Vagina (tissue), 2 donors: ENCODE data around the gene IFNGR2. TPM values are rescaled to one million over a fixed set of nuclear protein-coding genes. Genes with fewer than 3 reads are reported as not detected.
A peak's percentile ranks its signal among the peaks of the same experiment; 100 is the strongest.

Experiments used
- DNase-seq, 2 donors: peaks; one replicate each; pipeline ENCODE4 v3.0.0-alpha.2; 2017; ENCODE audit errors: extremely low spot score in 2 of 2
- H3K27ac ChIP-seq: fragments of 200-600 bp; sonication (generic); one replicate; pipeline ENCODE4 v1.5.1; 2019
- H3K27me3 ChIP-seq: fragments of 200-600 bp; sonication (generic); one replicate; pipeline ENCODE4 v1.5.1; 2019
- H3K36me3 ChIP-seq, 2 donors: fragments of 200-600 bp; sonication (generic); one replicate each; pipeline ENCODE4 v1.5.1; 2017 to 2019
- H3K4me1 ChIP-seq: fragments of 200-600 bp; sonication (generic); one replicate; pipeline ENCODE4 v1.5.1; 2019
- H3K4me3 ChIP-seq, 2 donors: fragments of 200-600 bp; sonication (generic); 1 replicate in 1 of 2; 2 replicates in 1 of 2; pipeline ENCODE4 v1.5.1; 2016 to 2019
- H3K9me3 ChIP-seq: fragments of 200-600 bp; sonication (generic); one replicate; pipeline ENCODE4 v1.5.1; 2019
- POLR2A ChIP-seq, 2 donors: fragments of 450-650 bp; IDR thresholded peaks; one replicate each; pipeline ENCODE4 v1.6.1; 2017; ENCODE audit warnings: antibody characterized with exemption in 2 of 2, mild to moderate bottlenecking in 2 of 2, moderate library complexity in 2 of 2
- POLR2AphosphoS5 ChIP-seq, 2 donors: sonication (generic); formaldehyde crosslinking; IDR thresholded peaks; one replicate each; pipeline ENCODE4 v1.9.0; 2017; ENCODE audit warnings: antibody characterized with exemption in 2 of 2, mild to moderate bottlenecking in 2 of 2, low read depth in 1 of 2; ENCODE audit not compliant: insufficient read depth in 1 of 2
- intact Hi-C: fragments of 100-400 bp; cut with DNase I; formaldehyde crosslinking; loops from one replicate; pipeline ENCODE4 v1.15.1; 2023
- total RNA-seq: library from RNA; depleted of rRNA; stranded (reverse); fragments of >200 nt; gene quantifications from one replicate; pipeline ENCODE4 v1.2.3, GENCODE V29; 2016
- TF ChIP-seq, protein P1 (sequence below), 3 experiments: fragments of 450-650 bp in 2 of 3; fragments of 200-600 bp in 1 of 3; sonication (generic) in 1 of 3; IDR thresholded peaks; one replicate each; pipeline ENCODE4 v1.5.1; 2017 to 2019; ENCODE audit warnings: antibody characterized with exemption in 3 of 3, mild to moderate bottlenecking in 2 of 3, moderate library complexity in 2 of 3

The IFNGR2 gene
- total RNA-seq, 1 donor from 2014 or later: 89.6 TPM

DNA sequence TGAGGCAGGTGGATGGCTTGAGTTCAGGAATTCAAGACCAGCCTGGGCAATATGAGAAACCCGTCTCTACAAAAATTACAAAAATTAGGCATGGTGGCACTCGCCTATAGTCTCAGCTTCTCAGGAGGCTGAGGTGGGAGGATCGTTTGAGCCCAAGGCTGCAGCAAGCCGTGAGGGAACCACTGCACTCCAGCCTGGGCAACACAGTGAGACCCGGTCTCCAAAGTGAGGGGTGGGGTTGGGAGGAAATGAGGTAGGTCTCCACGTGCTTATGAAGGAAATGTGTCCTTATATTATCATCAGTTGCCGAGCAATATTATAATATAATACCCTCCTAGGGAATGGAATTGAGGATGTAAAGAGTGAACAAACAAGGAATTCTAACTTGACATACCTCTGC lies 73.9 kb downstream of the IFNGR2 start:
- intact Hi-C loops: no loop called here
- H3K27ac ChIP-seq: no peak overlapping the region

DNA sequence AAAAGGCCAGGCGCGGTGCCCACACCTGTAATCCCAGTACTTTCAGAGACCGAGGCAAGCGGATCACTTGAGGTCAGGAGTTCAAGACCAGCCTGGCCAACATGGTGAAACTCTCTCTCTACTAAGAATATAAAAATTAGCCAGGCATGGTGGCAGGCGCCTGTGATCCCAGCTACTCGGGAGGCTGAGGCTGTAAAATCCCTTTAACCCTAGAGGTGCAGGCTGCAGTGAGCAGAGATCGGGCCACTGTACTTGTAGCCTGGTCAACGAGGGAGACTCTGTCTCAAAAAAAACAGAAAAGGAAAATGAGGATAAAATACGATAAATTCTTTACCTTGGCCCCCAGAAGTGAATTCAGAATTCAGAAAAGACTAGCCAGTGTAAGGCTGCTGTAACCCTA lies 75.0 kb downstream of the IFNGR2 start:
- intact Hi-C loops: no loop called here
- Histone ChIP-seq H3K27ac (peak overlapping the region; percentile 3), H3K4me3 (peak overlapping the region; percentile 66 to 87)

More for the DNA sequence above, 73.9 kb downstream of the IFNGR2 start:
- Histone ChIP-seq H3K4me3 (no peak overlapping the region), H3K36me3 (no peaks in the 10 kb centered on the region), H3K4me1 (peaks cover 22% of the 10 kb centered on the region), H3K9me3 (no peaks in the 10 kb centered on the region), H3K27me3 (no peaks in the 10 kb centered on the region)
- no peak for DNase-seq
- TF ChIP-seq POLR2AphosphoS5 (IDR thresholded peaks at IDR 0.05; ENCODE audit: insufficient read depth in 1 of 2, low read depth in 1 of 2) (no peak), POLR2A (IDR thresholded peaks at IDR 0.05) (no peak)
- TF ChIP-seq, protein P1, sequence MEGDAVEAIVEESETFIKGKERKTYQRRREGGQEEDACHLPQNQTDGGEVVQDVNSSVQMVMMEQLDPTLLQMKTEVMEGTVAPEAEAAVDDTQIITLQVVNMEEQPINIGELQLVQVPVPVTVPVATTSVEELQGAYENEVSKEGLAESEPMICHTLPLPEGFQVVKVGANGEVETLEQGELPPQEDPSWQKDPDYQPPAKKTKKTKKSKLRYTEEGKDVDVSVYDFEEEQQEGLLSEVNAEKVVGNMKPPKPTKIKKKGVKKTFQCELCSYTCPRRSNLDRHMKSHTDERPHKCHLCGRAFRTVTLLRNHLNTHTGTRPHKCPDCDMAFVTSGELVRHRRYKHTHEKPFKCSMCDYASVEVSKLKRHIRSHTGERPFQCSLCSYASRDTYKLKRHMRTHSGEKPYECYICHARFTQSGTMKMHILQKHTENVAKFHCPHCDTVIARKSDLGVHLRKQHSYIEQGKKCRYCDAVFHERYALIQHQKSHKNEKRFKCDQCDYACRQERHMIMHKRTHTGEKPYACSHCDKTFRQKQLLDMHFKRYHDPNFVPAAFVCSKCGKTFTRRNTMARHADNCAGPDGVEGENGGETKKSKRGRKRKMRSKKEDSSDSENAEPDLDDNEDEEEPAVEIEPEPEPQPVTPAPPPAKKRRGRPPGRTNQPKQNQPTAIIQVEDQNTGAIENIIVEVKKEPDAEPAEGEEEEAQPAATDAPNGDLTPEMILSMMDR (IDR thresholded peaks at IDR 0.05): no peak

DNA sequence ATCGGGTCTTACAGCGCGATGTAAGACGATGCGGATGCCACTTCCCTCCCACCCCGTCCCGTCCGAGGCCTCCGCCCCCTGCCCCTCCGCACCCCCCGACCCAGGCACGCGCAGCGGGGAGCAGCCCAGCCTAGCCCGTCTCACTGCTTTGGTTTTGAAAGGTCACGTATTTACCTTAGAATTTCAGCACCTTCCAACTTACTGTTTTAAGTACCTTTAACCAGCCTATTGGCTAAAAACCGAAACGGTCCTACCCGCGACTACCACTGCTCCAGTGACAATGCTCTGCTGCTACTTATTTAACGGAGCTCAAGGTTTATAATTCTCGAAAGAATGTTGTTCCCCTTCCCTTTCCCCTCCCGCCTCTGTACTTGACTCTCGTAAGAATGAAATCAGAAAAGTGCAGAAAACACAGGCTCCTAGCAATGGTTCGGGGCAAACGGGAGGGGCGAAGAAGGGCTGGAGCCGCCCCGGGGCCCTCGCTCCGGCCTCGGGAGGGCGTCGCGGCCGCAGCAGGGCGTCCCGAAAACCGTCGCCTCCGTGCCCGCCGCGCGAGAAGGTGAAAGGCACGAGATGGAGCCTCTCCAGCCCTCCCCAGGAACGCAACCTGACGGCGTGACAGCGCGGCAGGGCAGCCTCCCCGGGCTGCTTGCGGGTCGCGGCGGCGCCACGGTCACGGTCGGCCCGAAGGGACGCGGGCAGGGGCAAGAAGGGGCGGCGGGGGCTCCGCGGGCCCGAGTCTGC lies 75.9 kb downstream of the IFNGR2 start:
- DNase-seq: no peak
- TF ChIP-seq, protein P1 (IDR thresholded peaks at IDR 0.05): no peak
- TF ChIP-seq POLR2AphosphoS5 (IDR thresholded peaks at IDR 0.05; ENCODE audit: insufficient read depth in 1 of 2, low read depth in 1 of 2) (no peak), POLR2A (IDR thresholded peaks at IDR 0.05) (no peak)
- H3K4me1 ChIP-seq: peaks cover 22% of the 10 kb centered on the region
- intact Hi-C loops: loop anchor here (1.0 kb wide), 1 partner anchor 64 kb away; the partner anchor contains the start of gene SON
- no peaks in the 10 kb centered on the region for H3K36me3 ChIP-seq
- H3K27ac ChIP-seq: peak overlapping the region; percentile 88
- no peaks in the 10 kb centered on the region for H3K27me3 ChIP-seq
- no peaks in the 10 kb centered on the region for H3K9me3 ChIP-seq
- peak overlapping the region; percentile 66 to 87 for H3K4me3 ChIP-seq

More for the DNA sequence above, 75.0 kb downstream of the IFNGR2 start:
- no peaks in the 10 kb centered on the region for H3K27me3 ChIP-seq
- DNase-seq: no peak
- TF ChIP-seq POLR2A (IDR thresholded peaks at IDR 0.05) (no peak), POLR2AphosphoS5 (IDR thresholded peaks at IDR 0.05; ENCODE audit: insufficient read depth in 1 of 2, low read depth in 1 of 2) (no peak)
- TF ChIP-seq, protein P1 (IDR thresholded peaks at IDR 0.05): no peak
- H3K9me3 ChIP-seq: no peaks in the 10 kb centered on the region
- H3K4me1 ChIP-seq: peaks cover 22% of the 10 kb centered on the region
- H3K36me3 ChIP-seq: no peaks in the 10 kb centered on the region

DNA sequence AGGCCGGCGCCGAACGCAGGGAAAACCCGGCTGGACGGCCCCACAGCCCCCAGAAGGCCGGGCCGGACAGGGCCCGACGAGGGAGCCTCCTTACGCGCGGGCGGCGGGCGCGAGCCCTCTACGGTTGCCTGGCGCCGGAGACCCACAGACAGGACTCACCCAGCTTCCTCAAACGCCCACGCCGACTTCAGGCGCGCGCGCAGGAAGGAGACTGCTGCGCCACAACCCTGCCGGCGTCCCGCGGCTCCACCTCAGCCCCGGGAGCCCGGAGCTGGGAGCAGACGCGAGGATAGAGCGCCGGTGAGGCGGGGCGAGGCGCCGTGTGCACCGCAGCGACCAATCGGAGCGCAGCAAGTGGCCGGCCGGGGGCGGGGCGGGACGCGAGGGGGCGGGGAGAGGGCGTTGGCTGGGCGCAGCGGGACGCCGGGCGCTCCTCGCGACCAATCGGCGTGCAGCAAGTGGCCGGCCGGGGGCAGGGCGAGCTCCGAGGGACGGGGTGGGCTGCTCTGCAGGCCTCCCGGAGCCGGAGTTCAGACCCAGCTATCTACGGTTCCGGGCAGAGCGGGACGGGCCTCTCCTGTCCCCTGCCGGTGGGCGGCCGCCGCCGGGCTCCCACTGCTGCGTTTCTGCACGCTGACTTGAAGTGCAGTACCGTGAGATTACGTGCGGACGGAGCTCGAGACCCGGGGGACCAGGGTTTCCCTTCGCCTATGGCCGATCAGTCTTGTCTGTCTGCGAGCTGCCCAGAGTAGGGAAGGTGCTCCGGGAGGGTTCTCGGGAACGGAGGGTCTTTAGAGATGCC lies 76.7 kb downstream of the IFNGR2 start, which contains the start of gene TMEM50B:
TSS of gene TMEM50B (minus strand) at position 296 of the 802 bp plus-strand sequence. CDS start 11,089 bp downstream, outside the sequence.
- H3K4me1 ChIP-seq: peaks cover 22% of the 10 kb centered on the region
- H3K27ac ChIP-seq: peak within 1 kb of the TSS; percentile 88
- no peaks in the 10 kb centered on the region for H3K9me3 ChIP-seq
- peak in 1 of 2 donors; percentile 97 for DNase-seq
- intact Hi-C loops: loop anchor here (1.0 kb wide), 1 partner anchor 63 kb away; the partner anchor contains the start of gene SON
- TF ChIP-seq POLR2AphosphoS5 (IDR thresholded peaks at IDR 0.05; ENCODE audit: insufficient read depth in 1 of 2, low read depth in 1 of 2): peak in 1 of 2 donors; percentile 93
- TF ChIP-seq, protein P1 (IDR thresholded peaks at IDR 0.05): peak in 2 of 3 experiments; percentile 30 to 31
- peak; percentile 85 to 96 for TF ChIP-seq POLR2A (IDR thresholded peaks at IDR 0.05)
- H3K36me3 ChIP-seq: no peaks in the 10 kb centered on the region
- no peaks in the 10 kb centered on the region for H3K27me3 ChIP-seq
- peak within 1 kb of the TSS; percentile 66 to 87 for H3K4me3 ChIP-seq
